H1 (cell line): Measurements from ENCODE around the gene ZNF211.

Experiments used
- TF ChIP-seq, protein P1 (sequence below), 3 experiments: IDR thresholded peaks; 1 replicate in 2 of 3; 2 replicates in 1 of 3; pipeline versions ENCODE4 v1.5.1 to v1.6.1; 2011; ENCODE audit warnings: low read length in 3 of 3, mild to moderate bottlenecking in 3 of 3, inconsistent platforms in 2 of 3, low read depth in 1 of 3, moderate library complexity in 1 of 3; ENCODE audit not compliant: insufficient read depth in 1 of 3; ENCODE audit errors: control extremely low read depth in 1 of 3
- TF ChIP-seq, protein P2 (sequence below): IDR thresholded peaks from 2 replicates; pipeline ENCODE4 v1.6.1; 2012; ENCODE audit warnings: inconsistent platforms

DNA sequence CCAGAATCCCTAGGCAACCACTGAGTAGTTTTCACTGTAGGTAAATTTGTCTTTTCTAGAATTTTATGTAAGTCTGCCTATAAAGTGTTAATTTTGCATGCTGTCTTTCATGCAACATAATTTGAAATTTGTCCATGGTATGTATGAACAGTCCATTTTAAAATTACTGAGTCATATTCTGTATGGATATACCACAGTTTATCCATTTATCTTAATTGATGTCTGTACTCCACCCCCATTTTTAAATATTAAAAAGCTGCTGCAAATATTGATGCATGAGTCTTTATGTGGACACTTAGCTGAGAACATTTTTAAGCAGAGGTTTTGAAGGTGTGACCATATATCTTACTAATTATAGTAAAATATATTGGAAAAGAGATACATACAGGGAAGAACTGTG is 9.9 kb upstream of the ZNF211 start:
- TF ChIP-seq, protein P1, sequence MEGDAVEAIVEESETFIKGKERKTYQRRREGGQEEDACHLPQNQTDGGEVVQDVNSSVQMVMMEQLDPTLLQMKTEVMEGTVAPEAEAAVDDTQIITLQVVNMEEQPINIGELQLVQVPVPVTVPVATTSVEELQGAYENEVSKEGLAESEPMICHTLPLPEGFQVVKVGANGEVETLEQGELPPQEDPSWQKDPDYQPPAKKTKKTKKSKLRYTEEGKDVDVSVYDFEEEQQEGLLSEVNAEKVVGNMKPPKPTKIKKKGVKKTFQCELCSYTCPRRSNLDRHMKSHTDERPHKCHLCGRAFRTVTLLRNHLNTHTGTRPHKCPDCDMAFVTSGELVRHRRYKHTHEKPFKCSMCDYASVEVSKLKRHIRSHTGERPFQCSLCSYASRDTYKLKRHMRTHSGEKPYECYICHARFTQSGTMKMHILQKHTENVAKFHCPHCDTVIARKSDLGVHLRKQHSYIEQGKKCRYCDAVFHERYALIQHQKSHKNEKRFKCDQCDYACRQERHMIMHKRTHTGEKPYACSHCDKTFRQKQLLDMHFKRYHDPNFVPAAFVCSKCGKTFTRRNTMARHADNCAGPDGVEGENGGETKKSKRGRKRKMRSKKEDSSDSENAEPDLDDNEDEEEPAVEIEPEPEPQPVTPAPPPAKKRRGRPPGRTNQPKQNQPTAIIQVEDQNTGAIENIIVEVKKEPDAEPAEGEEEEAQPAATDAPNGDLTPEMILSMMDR (IDR thresholded peaks at IDR 0.05; ENCODE audit: control extremely low read depth in 1 of 3, insufficient read depth in 1 of 3, low read depth in 1 of 3, low read length in 3 of 3): no peak
- TF ChIP-seq, protein P2, sequence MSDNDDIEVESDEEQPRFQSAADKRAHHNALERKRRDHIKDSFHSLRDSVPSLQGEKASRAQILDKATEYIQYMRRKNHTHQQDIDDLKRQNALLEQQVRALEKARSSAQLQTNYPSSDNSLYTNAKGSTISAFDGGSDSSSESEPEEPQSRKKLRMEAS: no peak
